Ovary (tissue), 9 donors: ENCODE measurements around the gene ETS1. TPM values are rescaled to one million over a fixed set of nuclear protein-coding genes. Genes with fewer than 3 reads are reported as not detected.

Experiments used
- DNase-seq, 5 donors: peaks; one replicate each; pipeline ENCODE4 v3.0.0-alpha.2; 2019 to 2020
- H3K27ac ChIP-seq, 2 donors: fragments of 200-600 bp; one replicate each; pipeline versions ENCODE4 v1.5.1 to v1.8.0; 2019 to 2022
- H3K27me3 ChIP-seq: fragments of 200-600 bp; one replicate; pipeline ENCODE4 v1.8.0; 2022
- H3K36me3 ChIP-seq: fragments of 200-600 bp; sonication (generic); one replicate; pipeline ENCODE4 v1.5.1; 2019
- H3K4me1 ChIP-seq: one replicate; pipeline ENCODE4 v1.8.1; 2013; ENCODE audit warnings: mild to moderate bottlenecking, moderate library complexity; ENCODE audit not compliant: insufficient read depth
- H3K4me3 ChIP-seq: fragments of 200-600 bp; sonication (generic); one replicate; pipeline ENCODE4 v1.5.1; 2017
- H3K9me3 ChIP-seq, 2 donors: fragments of 200-600 bp in 1 of 2; sonication (generic) in 1 of 2; one replicate each; pipeline versions ENCODE4 v1.5.1 to v1.8.1; 2013 to 2019; ENCODE audit warnings: mild to moderate bottlenecking in 1 of 2, moderate library complexity in 1 of 2
- CTCF ChIP-seq, 3 donors: fragments of 450-650 bp in 2 of 3; fragments of 200-600 bp in 1 of 3; IDR thresholded peaks; one replicate each; pipeline versions ENCODE4 v1.5.1 to v1.8.0; 2016 to 2022; ENCODE audit warnings: antibody characterized with exemption in 3 of 3, mild to moderate bottlenecking in 1 of 3
- EP300 ChIP-seq: sonication (generic); formaldehyde crosslinking; IDR thresholded peaks from one replicate; pipeline ENCODE4 v1.6.1; 2017; ENCODE audit warnings: antibody characterized with exemption
- POLR2A ChIP-seq: fragments of 450-650 bp; IDR thresholded peaks from one replicate; pipeline ENCODE4 v1.6.1; 2017; ENCODE audit warnings: antibody characterized with exemption, mild to moderate bottlenecking, moderate library complexity
- WGBS, 3 donors: extraction: QIAGEN DNeasy Blood & Tissue Kit in 1 of 3; methylation state at CpG; one replicate each; pipeline versions ENCODE4 v1.1.5 to v1.1.7; 2013 to 2017; 5-methylcytosine and 5-hydroxymethylcytosine counted together
- intact Hi-C, 4 donors: fragments of 100-400 bp; cut with DNase I; formaldehyde crosslinking; loops; one replicate each; pipeline versions ENCODE4 v1.11.0 to v1.15.1; 2022 to 2023
- polyA plus RNA-seq, 2 donors: library from polyadenylated mRNA; stranded (reverse); fragments of 200-250 nt in 1 of 2; fragments of 350-450 nt in 1 of 2; fragmentation: Illumina TruSeq in 1 of 2; extraction: RNeasy Lipid Tissue Mini Kit (QIAGEN cat#74804) in 1 of 2; gene quantifications; one replicate each; pipeline ENCODE4 v1.2.3, GENCODE V29; 2013 to 2014
- total RNA-seq, 7 donors: library from RNA; depleted of rRNA in 2 of 7; stranded (reverse); fragments of >200 nt in 2 of 7; fragmentation: NEBNext Ultra II Directional in 3 of 7; extraction: Animal tissue kit (Norgen Biotek cat#: 25700) in 3 of 7; gene quantifications; one replicate each; pipeline versions ENCODE4 v1.1.0 to v1.2.4, GENCODE V29; 2016 to 2023
- donor health status: DM: no; HTN: no; CAD: no; lungs with moderate emphysema.
- donor health status: DM: no; HTN: no; CAD: no.
- donor health status: Bipolar disorder and iron deficiency.
- donor health status: DM: yes; HTN: yes; CAD: no.
- donor health status: DM: no; HTN: no; CAD: no.
- donor health status: DM: yes; HTN: yes; CAD: no.

ETS1 gene
- total and polyA plus RNA-seq, 9 donors = 24.4 to 68.0 (median 40.4) TPM

- no peak for TF ChIP-seq EP300
- no peak for TF ChIP-seq POLR2A
- no peak for TF ChIP-seq CTCF (IDR thresholded peaks at IDR 0.05)
- intact Hi-C loops = no loop called here
- 1 to 3% (median 2%) methylated on average over 12 of the region's 12 CpGs for WGBS, 3 donors
- peak in 1 of 5 donors; percentile 46 for DNase-seq
- Histone ChIP-seq H3K27me3 (no peaks in the 10 kb centered on the region), H3K9me3 (no peaks in the 10 kb centered on the region), H3K4me1 (peaks cover 12% of the 10 kb centered on the region), H3K27ac (peak overlapping the region; percentile 80 to 87), H3K4me3 (peak overlapping the region; percentile 70), H3K36me3 (no peaks in the 10 kb centered on the region)
Measured at GRCh38 chr11:128520888-128521681, 66.3 kb downstream of the ETS1 start.

GRCh38 chr11:128520206-128520887 is 67.0 kb downstream of the ETS1 start:
- Histone ChIP-seq H3K9me3 (no peaks in the 10 kb centered on the region), H3K4me1 (peaks cover 15% of the 10 kb centered on the region), H3K27ac (peak overlapping the region; percentile 27 to 87), H3K4me3 (peak overlapping the region; percentile 70), H3K27me3 (no peaks in the 10 kb centered on the region), H3K36me3 (no peaks in the 10 kb centered on the region)
- no peak for TF ChIP-seq EP300
- TF ChIP-seq CTCF (IDR thresholded peaks at IDR 0.05) = no peak
- no peak for TF ChIP-seq POLR2A
- no peak for DNase-seq
- WGBS, 3 donors = 40 to 49% (median 43%) methylated on average over 7 of the region's 7 CpGs
- intact Hi-C loops = no loop called here

- no peak overlapping the region for H3K27ac ChIP-seq
Measured at GRCh38 chr11:128519338-128519737, 68.0 kb downstream of the ETS1 start.

More at GRCh38 chr11:128519338-128519737, 68.0 kb downstream of the ETS1 start:
- TF ChIP-seq POLR2A (no peak), CTCF (IDR thresholded peaks at IDR 0.05) (no peak)
- no peaks in the 10 kb centered on the region for H3K27me3 ChIP-seq
- DNase-seq = no peak
- intact Hi-C loops = no loop called here
- no peaks in the 10 kb centered on the region for H3K9me3 ChIP-seq
- H3K36me3 ChIP-seq = no peaks in the 10 kb centered on the region
- H3K4me3 ChIP-seq = peak overlapping the region; percentile 9
- 57 to 71% (median 65%) methylated on average over 4 of the region's 4 CpGs for WGBS, 3 donors
- H3K4me1 ChIP-seq = peaks cover 20% of the 10 kb centered on the region
